IMR-90 (cell line): ENCODE measurements around the gene ANKRD40CL.

Experiments
- CEBPB ChIP-seq: IDR thresholded peaks from 2 replicates; pipeline ENCODE4 v1.6.1; 2012; ENCODE audit warnings: low read depth, low read length, improper control_type of control experiment
- CHD1 ChIP-seq: IDR thresholded peaks from 2 replicates; pipeline ENCODE4 v1.6.1; 2012; ENCODE audit warnings: low read depth, low read length, improper control_type of control experiment
- FOS ChIP-seq: fragments of 150-350 bp; IDR thresholded peaks from 2 replicates; pipeline ENCODE4 v1.6.1; 2016; ENCODE audit warnings: low read depth, low read length
- MAZ ChIP-seq: IDR thresholded peaks from 2 replicates; pipeline ENCODE4 v1.6.1; 2012; ENCODE audit warnings: low read depth, mild to moderate bottlenecking, low read length, improper control_type of control experiment, moderate library complexity, borderline replicate concordance
- MXI1 ChIP-seq: IDR thresholded peaks from 2 replicates; pipeline ENCODE4 v1.6.1; 2012; ENCODE audit warnings: low read depth, mild to moderate bottlenecking, low read length, moderate library complexity, borderline replicate concordance
- POLR2A ChIP-seq: IDR thresholded peaks from 2 replicates; pipeline ENCODE4 v1.6.1; 2012; ENCODE audit warnings: mild to moderate bottlenecking, low read depth, low read length
- RAD21 ChIP-seq: IDR thresholded peaks from 2 replicates; pipeline ENCODE4 v1.6.1; 2012; ENCODE audit warnings: low read length, improper control_type of control experiment
- RCOR1 ChIP-seq: IDR thresholded peaks from 2 replicates; pipeline ENCODE4 v1.6.1; 2012; ENCODE audit warnings: mild to moderate bottlenecking, low read length, improper control_type of control experiment; ENCODE audit not compliant: insufficient replicate concordance
- SMC3 ChIP-seq: fragments of 150-350 bp; IDR thresholded peaks from 2 replicates; pipeline ENCODE4 v1.6.1; 2016; ENCODE audit warnings: low read depth, mild to moderate bottlenecking, antibody characterized with exemption, low read length, moderate library complexity
- TF ChIP-seq, protein P1 (sequence below): conservative IDR thresholded peaks from 2 replicates; pipeline ENCODE4 v1.5.1; 2012; ENCODE audit warnings: mild to moderate bottlenecking, low read depth, low read length, improper control_type of control experiment
- TF ChIP-seq, protein P2 (sequence below): fragments of 150-350 bp; IDR thresholded peaks from 2 replicates; pipeline ENCODE4 v1.6.1; 2016; ENCODE audit warnings: low read depth, mild to moderate bottlenecking, low read length, moderate library complexity, borderline replicate concordance
- TF ChIP-seq, protein P3 (sequence below): fragments of 150-350 bp; IDR thresholded peaks from 2 replicates; pipeline ENCODE4 v1.6.1; 2017; ENCODE audit warnings: mild to moderate bottlenecking, antibody characterized with exemption, low read length, low read depth

DNA sequence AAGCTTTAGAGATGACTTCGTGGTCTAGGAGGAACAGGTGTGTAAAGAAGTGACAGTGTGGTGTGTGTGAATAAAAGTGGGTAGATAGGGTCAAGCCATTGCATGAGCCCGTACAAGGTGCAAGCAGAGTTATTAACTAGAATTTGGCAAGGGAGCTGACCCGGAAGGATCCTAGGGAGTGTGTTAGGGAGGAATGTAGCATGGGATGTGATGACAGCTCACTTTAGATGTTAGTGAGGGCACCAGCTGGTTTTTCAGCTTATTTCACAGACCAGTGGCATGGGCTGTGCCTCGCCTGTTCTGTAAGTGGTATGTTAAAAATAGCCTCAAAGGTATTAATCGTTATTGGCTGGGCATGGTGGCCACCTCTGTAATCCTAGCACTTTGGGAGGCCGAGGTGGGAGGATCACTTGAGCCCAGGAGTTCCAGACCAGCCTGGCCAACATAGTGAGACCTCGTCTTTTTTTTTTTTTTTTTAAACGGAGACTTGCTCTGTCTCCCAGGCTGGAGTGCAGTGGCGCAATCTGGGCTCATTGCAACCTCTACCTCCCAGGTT lies 8.3 kb downstream of the ANKRD40CL start:
- TF ChIP-seq MXI1 (no peak), CHD1 (no peak), POLR2A (no peak), CEBPB (no peak), SMC3 (no peak), RCOR1 (no peak), RAD21 (no peak), MAZ (no peak), FOS (no peak)
- TF ChIP-seq, protein P1, sequence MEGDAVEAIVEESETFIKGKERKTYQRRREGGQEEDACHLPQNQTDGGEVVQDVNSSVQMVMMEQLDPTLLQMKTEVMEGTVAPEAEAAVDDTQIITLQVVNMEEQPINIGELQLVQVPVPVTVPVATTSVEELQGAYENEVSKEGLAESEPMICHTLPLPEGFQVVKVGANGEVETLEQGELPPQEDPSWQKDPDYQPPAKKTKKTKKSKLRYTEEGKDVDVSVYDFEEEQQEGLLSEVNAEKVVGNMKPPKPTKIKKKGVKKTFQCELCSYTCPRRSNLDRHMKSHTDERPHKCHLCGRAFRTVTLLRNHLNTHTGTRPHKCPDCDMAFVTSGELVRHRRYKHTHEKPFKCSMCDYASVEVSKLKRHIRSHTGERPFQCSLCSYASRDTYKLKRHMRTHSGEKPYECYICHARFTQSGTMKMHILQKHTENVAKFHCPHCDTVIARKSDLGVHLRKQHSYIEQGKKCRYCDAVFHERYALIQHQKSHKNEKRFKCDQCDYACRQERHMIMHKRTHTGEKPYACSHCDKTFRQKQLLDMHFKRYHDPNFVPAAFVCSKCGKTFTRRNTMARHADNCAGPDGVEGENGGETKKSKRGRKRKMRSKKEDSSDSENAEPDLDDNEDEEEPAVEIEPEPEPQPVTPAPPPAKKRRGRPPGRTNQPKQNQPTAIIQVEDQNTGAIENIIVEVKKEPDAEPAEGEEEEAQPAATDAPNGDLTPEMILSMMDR, result no peak
- TF ChIP-seq, protein P2, sequence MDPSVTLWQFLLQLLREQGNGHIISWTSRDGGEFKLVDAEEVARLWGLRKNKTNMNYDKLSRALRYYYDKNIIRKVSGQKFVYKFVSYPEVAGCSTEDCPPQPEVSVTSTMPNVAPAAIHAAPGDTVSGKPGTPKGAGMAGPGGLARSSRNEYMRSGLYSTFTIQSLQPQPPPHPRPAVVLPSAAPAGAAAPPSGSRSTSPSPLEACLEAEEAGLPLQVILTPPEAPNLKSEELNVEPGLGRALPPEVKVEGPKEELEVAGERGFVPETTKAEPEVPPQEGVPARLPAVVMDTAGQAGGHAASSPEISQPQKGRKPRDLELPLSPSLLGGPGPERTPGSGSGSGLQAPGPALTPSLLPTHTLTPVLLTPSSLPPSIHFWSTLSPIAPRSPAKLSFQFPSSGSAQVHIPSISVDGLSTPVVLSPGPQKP, result no peak
- TF ChIP-seq, protein P3, sequence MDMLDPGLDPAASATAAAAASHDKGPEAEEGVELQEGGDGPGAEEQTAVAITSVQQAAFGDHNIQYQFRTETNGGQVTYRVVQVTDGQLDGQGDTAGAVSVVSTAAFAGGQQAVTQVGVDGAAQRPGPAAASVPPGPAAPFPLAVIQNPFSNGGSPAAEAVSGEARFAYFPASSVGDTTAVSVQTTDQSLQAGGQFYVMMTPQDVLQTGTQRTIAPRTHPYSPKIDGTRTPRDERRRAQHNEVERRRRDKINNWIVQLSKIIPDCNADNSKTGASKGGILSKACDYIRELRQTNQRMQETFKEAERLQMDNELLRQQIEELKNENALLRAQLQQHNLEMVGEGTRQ, result no peak
